HG02763 (cell line): ENCODE results near the gene TMC3.

Source experiments
- ATAC-seq: cut with Tn5 transposase; IDR thresholded peaks from one replicate; pipeline ENCODE4 v1.9.1; 2021; ENCODE audit warnings: mild to moderate bottlenecking, moderate library complexity; ENCODE audit not compliant: unreplicated experiment

Gene TMC3

DNA sequence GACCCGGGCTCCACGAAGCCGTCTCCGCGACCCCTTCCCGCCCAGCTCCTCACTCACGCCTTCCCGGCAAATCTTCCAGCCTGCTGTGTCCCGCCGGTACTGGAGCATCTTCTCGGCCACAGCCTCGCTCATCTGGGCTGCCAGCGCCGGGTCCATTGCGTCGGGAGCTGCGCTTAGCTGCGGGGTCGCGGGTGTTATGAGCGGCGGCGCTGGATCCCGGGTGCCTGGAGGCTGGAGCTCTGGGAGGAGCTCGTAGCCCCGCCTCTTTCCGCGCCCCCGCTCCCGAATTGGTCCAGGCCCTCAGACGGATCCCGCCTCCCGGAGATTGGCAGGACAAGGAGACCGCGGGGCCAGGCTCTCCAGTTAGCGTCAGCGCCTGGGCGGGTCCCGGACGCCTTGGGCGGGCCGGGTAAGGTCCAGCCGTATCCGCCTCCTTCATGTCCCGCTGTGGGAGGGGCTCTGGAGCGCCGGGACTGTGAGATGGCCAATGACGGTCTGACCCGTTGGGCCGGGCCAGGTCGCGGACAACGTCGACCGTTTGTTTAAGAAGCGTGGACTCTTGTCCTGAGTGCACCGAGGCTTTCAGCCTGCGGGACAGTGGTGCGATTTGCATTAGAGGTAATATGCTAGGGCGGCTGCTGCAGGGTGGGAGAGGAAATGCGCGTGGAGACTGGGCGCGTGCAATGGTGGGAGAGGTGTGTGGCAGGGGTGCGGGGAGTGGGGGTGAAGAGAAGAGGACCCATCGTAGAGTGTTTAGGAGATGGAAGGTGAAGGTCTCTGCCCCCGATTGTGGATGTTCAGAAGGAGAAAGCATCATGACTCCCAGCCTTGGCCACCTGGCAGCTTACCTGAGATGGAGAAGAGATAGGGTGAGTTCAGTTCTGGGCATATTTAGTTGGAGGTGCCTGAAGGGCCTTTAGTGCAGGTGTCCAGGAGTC is 49.8 kb downstream of the TMC3 start, which contains the start of gene STARD5:
Gene STARD5 (minus strand): TSS at position 198 of the 938 bp plus-strand sequence. CDS start 42 bp downstream, at position 156.
- ATAC-seq = peak; percentile 99

DNA sequence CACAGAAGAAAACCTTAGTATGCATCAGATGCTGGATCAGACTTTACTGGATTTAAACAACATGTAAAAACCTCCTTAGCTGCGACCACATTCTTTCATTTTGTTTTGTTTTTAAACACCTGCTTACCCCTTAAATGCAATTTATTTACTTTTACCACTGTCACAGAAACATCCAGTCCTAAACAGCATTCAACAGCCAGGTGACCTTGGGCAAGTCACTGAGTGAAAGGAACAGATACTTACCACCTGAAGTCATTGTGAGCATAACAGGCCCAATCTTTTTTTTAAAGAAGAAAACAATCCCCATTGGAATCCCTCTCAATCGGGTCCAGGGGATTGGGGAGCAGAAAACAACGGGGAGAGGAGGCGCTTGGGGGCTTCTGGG is 50.5 kb downstream of the TMC3 start:
- no peak for ATAC-seq

DNA sequence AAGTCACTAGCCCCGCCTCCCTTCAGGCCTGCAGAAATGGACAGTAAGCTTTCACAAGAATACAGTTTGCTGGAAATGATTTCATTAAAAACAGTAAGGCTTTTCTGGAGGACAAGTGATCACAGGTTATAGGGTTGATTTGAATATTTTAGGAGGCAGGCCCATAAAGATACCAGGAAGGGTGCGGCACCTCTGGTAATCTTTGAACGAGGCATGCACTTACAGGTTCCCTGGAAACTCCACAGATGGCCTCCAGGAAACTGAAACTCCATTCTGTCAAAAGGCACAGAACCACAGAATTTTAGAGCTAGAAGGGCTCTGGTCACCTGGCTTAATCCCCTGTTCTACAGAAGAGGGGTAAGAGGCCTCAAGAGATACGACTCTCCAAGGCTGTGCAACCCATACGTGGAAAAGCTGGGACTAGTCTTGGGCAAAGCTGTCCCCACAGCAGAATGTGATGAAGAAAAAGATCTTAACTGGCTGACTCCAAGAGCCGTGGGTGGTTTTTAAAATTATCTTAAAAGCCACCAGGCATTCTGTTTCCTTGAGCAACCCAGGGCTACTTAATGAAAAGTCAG is 51.2 kb downstream of the TMC3 start:
- no peak for ATAC-seq

DNA sequence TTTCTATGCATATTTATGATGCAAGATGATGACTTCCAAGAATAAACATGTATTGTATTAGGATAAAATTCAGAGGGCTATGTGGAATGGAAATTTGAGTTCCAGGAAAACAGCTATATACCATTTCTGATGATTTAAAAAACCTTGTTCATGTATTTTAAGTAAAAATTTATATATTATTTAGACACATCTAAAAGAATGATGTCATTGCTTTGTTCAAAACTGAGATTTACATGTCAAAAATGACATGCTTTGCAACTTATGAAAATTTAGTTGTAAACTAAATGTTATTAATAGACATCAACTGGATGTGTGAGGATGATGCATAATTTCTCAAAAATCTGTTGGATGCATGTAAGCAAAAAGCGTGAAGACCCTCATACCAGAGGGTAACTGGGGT is 52.3 kb downstream of the TMC3 start:
- ATAC-seq = no peak

DNA sequence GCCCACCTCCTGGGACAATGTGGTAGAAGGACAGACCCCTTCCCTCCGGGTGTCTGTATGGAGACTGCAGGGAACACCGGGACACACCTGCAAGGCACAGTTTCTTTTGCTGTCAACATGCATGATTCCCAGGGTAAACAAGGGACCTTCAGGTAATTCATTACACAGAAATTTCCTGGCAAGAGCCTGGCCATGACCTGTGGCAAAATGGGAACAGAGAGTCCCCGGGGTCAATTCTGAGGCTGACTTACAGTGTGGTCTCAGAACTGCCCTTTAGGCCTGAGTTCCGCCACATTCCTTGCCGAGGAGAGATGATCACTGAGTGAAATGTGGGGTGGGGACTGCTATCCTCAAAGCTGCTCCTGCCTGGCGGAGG is 56.4 kb downstream of the TMC3 start:
- ATAC-seq = no peak

DNA sequence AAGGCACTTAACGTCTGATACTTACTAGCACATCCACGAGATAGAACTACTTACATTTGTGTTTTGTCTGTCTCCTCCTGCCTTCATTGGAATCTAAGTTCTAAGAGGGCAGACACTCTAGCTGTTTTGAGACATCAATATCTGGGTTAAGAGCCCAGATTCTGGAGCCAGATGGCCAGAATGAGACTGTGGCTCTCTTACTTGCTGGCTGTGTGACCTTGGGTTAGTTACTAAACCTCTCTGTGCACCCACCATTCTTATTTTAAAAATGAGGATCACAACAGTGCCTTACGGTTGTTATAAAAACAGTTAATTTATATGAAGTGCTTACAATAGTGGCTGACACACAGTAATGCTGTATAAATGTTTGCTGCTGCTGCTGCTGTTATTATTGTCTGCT is 57.7 kb downstream of the TMC3 start:
- no peak for ATAC-seq

DNA sequence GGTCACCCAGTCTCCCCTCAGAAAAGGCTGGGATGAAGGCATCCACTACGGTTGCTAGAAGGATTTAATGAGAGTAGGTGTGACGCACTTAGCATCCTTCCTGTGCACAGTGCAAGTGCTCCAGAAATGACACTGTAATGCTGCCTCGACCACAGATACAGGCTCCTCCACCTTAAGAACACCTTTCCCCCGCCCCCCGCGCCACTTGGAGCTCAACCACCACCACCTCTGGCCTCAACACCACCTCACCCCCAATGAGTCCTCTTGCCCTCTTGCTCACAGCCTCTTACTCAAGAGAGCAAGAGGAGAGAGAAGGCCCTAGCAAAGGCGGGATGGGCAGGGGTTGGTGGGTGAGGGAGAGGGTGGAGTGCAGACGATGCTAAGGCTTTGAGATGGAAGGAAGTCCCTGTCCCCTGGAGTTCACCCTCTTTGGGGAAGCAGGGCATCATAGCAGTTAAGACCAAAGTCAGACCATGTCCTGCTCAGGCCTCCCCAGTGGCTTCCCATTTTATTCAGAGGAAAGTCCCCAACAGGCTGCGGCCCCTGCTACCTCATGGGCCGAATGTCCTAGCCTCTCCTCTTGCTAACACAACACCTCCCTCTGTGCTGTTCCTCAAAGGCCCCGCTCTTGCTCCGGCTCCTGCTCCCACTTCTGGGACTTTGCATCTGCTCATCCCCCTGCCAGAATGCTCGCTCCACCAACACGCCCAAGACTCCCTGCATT is 58.4 kb downstream of the TMC3 start:
- no peak for ATAC-seq

DNA sequence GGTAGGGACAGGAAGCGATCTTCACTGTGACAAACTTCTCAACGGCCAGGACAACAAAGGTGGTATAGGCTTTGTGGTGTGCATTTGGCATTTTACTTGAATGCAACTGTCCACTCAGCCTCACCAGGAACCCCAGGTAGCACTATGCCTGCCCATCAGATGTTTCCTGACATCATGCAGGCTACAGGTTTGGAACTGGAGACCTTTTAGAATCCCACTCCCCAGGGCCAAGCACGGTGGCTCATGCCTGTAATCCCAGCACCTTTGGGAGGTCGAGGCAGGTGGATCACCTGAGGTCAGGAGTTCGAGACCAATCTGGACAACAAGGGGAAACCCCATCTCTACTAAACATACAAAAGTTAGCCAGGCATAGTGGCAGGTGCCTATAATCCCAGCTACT is 59.6 kb downstream of the TMC3 start:
- ATAC-seq = no peak

DNA sequence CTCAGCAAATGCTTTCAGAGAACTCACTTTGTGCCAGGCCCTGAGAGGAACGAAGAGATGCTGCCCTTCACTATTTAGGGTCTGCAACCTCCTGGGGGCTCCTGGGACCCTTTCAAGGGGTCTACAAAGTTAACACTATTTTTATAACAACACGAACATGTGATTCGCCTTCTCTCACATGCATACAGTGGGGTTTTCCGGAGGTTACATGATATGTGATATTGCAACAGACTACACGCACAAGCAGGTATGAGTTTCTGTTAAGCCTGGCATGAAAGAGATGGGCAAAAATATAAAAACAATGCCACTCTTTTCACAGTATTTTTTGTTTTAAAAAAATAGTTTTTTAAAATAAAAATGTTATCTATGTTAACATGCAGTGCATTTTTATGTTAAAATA is 60.3 kb downstream of the TMC3 start:
- no peak for ATAC-seq

DNA sequence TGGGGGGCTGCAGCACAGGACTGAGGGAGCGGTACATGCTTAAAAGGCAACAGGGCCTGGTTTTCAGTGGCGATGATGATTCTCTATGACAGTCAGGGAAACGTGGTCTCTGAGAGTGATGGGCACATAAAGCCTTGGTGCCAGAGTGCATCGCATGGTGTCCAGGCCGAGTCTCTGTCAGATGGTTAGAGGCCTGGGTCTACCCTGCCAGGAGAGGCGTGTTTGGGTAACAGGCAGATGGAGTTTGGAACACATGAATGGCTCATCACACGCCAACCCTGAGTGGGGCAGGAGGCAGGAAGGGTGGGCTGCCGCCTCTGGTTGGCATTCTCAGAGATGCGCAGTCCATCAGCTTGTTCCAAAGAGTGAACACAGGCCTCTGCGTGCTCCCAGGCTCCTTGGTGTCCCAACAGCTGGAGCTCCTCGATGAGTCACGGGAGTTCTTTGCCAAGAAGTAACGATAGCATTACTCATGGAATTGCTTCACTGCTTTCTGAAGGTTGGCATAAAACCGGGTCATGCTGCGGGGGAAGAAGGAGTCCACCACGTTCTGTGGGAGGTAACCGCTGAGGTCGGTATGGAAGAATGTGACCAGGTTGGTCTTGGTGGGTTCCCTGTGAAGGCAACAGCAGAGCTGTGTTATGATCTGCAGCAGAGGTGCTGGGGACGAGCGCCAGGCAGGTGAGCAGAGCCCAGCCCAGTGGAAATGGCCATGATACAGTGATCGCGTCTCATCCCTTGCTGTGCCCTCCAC is 61.0 kb downstream of the TMC3 start:
- no peak for ATAC-seq

DNA sequence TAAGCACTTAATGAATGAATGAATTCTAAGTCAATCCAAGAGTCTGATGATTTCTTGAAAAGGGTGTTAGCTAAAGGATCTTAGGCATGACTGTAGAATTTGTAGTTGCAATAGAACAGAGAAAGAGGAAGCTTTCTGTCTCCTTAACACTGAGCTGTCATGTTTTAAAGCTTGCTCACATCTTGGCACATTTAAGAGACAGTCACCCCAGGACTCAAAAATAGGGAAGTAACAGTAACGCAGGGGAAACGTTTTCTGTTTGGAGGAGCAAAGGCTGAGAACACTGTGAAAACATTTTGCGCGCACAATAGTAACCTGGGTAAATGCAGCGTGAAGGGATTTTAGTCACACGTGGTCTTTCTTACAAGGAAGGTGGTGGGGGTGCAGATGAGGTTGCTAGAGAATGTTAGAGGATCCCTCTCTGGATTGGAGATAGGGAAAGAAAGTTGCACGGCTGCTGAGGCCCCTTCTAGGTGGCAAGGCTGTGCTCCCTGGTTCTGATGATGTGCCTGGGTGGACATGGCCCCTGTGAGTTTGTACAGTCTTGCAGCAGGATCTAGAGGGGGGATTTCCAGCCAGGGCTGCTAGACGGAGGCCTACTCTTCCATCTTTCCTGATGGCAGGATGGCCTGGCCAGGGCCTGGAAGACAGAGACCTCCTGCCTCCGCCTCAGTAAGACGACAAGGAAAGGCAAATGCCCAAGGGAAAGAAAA is 62.1 kb downstream of the TMC3 start:
- ATAC-seq = no peak

DNA sequence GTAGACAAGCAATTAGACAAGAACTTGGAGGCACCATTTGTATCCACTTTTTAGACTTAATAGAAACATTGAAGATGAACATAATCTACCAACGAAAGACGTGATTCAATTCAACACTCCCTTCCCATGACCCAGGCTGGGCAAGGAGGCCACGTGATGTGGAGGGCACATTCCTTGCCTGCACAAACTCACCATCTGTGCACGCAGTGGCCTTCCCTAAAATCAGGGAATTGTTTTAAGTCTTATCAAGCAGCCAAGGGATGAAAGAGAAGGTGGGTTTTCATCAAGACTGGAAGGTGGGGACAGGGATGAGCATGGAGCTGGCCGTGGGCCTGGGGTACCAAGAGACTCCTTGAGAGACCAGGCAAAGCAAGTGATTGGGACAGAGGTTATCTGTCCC is 63.5 kb downstream of the TMC3 start:
- ATAC-seq = no peak

DNA sequence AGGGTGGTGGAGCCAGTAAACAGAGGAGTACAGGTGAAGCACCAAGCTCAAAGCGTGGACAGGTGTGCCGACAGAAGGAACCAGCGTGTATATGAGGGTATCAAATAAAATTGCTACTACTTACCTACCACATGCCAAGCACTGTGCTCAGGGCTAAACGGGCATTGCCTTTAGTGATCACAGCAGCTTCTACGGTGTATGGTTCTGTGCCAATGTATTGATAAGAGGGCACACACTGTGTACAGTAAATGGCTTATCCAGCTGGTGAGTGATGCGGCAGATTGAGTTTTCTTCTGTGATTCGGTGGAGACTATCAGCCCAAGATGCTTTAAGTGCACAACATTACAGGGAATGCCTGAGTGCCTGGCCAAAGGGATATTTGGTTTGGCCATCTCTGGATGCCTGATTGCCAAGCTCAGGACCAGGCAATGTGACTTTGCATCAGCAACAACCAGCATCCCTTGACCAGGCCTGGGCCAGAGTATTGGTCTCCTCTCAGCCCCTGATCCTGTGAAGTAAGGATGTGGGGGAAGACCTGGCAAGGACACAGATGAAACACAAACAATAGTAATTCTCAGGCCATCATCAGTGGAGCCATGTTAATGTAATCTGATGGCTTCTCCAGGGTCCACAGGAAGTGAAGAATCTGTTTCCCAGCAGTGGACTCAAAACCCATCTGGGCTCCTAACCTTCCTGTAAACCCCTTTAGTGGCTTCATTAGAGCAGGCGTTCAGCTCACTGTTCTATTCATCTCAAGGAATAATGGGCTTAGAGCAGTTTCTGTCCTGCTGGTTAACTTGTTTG is 64.2 kb downstream of the TMC3 start:
- ATAC-seq = no peak

DNA sequence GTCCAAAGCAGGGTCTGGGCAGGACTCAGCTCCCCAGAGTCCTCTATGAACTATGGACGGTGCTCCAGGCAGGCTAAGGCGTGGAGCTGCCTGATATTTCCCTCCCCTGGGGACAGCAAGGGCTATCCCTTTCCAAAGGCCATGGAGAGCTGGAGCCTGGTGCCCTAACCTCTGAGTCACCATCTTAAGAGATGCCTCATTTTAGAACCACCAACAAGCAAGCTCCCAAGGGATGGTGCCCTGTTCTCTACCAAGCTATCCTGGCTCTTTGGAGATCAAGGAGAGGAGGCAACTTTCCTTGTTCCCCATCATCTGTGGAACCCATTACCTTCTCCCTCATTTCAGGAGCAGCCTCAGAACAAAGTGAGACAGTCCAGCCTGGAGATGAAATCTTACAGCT is 65.8 kb downstream of the TMC3 start:
- no peak for ATAC-seq

DNA sequence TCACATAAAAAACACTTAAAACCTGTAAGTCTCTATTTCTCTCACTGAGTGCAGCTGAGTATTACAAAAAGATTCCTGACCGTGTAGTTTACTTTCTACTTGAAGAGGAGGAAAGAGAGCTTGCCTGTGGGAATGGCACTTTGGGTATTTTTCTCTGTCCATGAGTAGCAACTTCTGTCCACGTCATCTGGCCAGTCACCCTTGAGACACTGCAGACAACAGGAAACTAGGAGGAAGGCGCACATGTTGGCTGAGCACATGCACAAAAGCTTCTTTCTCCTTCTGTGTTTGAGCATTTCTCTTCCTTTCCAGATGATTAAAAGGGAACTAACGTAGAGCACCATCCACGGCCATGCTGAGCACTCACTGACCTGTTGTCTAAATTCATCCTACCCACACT is 69.8 kb downstream of the TMC3 start:
- ATAC-seq = no peak

DNA sequence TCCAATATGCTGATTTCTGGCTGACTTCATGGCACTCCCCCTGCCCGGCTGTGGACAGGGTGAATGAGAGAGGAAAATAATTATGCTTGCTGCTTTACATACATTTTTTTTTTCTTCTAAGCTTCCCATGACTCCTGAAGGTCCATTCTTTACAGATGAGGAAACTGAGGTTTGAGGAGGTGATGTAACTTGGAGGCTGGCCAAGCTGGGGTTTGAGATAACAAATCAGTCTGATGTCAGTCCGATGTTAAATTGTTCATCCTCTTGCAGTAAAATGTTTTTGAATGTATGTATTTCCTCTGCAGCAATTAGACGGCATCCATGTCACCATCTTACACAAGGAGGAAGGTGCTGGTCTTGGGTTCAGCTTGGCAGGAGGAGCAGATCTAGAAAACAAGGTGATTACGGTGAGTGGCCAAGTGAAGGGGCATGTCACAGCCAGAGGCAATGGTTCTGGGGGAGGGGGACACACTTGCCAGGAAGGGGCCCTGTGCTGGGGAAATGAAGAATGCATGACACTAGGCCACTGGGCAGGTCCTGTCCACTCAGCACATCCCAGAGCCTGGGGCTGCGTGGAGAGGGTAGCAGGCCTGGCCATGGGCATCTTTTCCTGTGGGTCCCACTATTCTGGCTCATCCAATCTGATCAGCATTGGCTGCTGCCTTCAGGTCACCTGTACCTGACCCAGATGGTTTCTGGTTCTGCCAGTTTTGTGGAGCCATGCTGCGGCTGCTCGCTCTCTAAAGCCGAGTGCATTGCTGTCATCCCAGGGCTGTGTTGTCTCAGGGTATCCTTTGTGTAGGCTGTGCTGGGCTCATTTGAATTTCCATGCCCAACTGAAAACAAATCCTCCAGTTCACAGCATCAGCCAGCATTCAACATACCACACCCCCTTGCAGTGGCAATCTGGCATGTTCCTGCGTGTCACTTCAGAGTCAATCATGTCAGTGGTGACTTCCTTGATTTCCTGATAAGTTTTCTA is 70.5 kb downstream of the TMC3 start:
- no peak for ATAC-seq

DNA sequence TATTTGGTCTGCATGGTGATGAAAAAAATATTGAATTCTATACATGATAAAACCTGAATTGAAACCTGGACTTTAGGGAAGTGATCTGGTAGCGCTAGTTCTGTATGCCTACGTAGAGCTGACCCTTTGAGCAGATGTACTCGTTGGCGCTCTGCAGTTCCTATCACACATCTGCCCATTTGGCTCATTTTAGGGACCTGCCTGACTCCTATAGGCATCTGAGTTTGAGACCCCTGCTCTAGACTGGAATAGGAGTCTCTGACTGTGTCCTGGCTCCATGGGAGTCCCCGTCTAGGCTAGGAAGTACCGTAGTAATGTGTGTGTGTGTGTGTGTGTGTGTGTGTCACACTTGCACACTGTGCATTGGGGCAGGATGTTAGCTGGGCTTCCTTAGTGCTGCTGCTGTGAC is 71.3 kb downstream of the TMC3 start:
- ATAC-seq = no peak

DNA sequence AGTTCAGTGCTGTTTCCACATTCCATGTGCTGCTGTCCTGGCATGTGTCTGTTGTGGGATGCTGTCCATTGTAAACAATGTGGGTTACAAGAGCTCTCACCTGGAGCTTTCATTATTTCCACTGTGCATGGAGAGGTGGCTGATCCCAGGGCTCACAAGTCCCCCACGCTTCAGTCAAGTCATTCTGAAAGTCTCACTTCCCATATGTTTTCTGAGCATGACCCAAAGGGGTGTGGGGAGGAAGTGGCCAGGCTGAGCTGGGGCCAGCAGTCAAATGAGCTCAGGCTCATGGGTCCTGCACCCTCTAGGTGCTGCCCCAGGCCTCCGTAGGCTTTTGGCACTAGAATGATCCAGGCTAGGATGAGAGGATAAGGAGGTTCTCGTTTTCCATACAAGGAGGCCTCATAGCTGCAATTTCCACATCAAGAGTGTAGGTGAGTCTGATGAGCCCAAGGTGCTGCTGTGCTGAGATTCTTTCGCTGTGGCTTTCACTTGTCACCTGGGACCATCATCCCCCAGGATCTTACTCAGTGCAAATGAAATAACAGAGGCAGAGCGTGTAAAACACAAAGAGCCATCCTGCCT is 72.1 kb downstream of the TMC3 start:
- peak; percentile 67 for ATAC-seq
